Urinary bladder (tissue), 4 donors: ENCODE data around the gene BANP. TPM values are rescaled to one million over a fixed set of nuclear protein-coding genes. Genes with fewer than 3 reads are reported as not detected.
"Not testable (repeated sequence)": the region's sequence is repeated elsewhere in the genome, so short reads cannot be mapped to it uniquely, and the experiment has no call there.

Source experiments
- DNase-seq: peaks from one replicate; pipeline ENCODE4 v3.0.0-alpha.2; 2015; ENCODE audit errors: extremely low spot score
- H3K27ac ChIP-seq: one replicate; pipeline ENCODE4 v1.5.1; 2013; ENCODE audit warnings: low read depth, mild to moderate bottlenecking, moderate library complexity
- H3K36me3 ChIP-seq: one replicate; pipeline ENCODE4 v1.6.1; 2013; ENCODE audit warnings: mild to moderate bottlenecking, moderate library complexity; ENCODE audit not compliant: insufficient read depth
- H3K4me1 ChIP-seq: one replicate; pipeline ENCODE4 v1.6.1; 2013; ENCODE audit warnings: mild to moderate bottlenecking, moderate library complexity; ENCODE audit not compliant: insufficient read depth
- H3K4me3 ChIP-seq: one replicate; pipeline ENCODE4 v1.5.1; 2013; ENCODE audit warnings: low read depth, low read length
- WGBS: extraction: QIAGEN DNeasy Blood & Tissue Kit; methylation state at CpG from one replicate; pipeline ENCODE4 v1.1.7; 2013; 5-methylcytosine and 5-hydroxymethylcytosine counted together
- polyA plus RNA-seq: library from polyadenylated mRNA; stranded (reverse); fragments of 200-250 nt; gene quantifications from one replicate; pipeline ENCODE4 v1.2.3, GENCODE V29; 2013
- total RNA-seq: library from RNA; depleted of rRNA; stranded (reverse); fragments of >200 nt; gene quantifications from one replicate; pipeline ENCODE4 v1.2.3, GENCODE V29; 2014
- donor health status: healthy with polysubstance abuse.
- donor health status: healthy.

Gene BANP
- total and polyA plus RNA-seq, 2 donors: 13.8 to 36.6 TPM

GRCh38 chr16:87995644-87996043 is 44.4 kb downstream of the BANP start:
- WGBS: 93% methylated on average over 17 of the region's 17 CpGs
- Histone ChIP-seq H3K36me3 (no peaks in the 10 kb centered on the region), H3K4me3 (no peak overlapping the region), H3K27ac (no peak overlapping the region), H3K4me1 (no peaks in the 10 kb centered on the region)
- no peak for DNase-seq

GRCh38 chr16:87996962-87997880 is 46.0 kb downstream of the BANP start:
- H3K4me1 ChIP-seq: no peaks in the 10 kb centered on the region
- no peaks in the 10 kb centered on the region for H3K36me3 ChIP-seq
- WGBS: 95% methylated on average over 8 of the region's 8 CpGs
- H3K4me3 ChIP-seq: no peak overlapping the region
- no peak for DNase-seq
- no peak overlapping the region for H3K27ac ChIP-seq

GRCh38 chr16:87998184-87998793 is 47.1 kb downstream of the BANP start:
- H3K4me1 ChIP-seq, H3K36me3 ChIP-seq: not testable (repeated sequence)
- 94% methylated on average over 32 of the region's 32 CpGs for WGBS

GRCh38 chr16:87998992-87999391 is 47.8 kb downstream of the BANP start:
- not testable (repeated sequence) for DNase-seq, H3K4me3 ChIP-seq, H3K27ac ChIP-seq, H3K4me1 ChIP-seq, H3K36me3 ChIP-seq
- WGBS: 94% methylated on average over 29 of the region's 29 CpGs

More at GRCh38 chr16:87998184-87998793, 47.1 kb downstream of the BANP start:
- H3K27ac ChIP-seq, H3K4me3 ChIP-seq, DNase-seq: not testable (repeated sequence)

GRCh38 chr16:88002211-88002610 is 51.0 kb downstream of the BANP start:
- no peak overlapping the region for H3K27ac ChIP-seq
- no peak overlapping the region for H3K4me3 ChIP-seq
- no peak for DNase-seq
- no peaks in the 10 kb centered on the region for H3K4me1 ChIP-seq
- WGBS: 97% methylated on average over 6 of the region's 6 CpGs
- no peaks in the 10 kb centered on the region for H3K36me3 ChIP-seq

- 96% methylated on average over 4 of the region's 4 CpGs for WGBS
- DNase-seq: no peak
- Histone ChIP-seq H3K4me1 (no peaks in the 10 kb centered on the region), H3K27ac (no peak overlapping the region), H3K36me3 (no peaks in the 10 kb centered on the region), H3K4me3 (no peak overlapping the region)
These were observed 51.5 kb downstream of the BANP start for GRCh38 chr16:88002749-88003148.

- Histone ChIP-seq H3K27ac (no peak overlapping the region), H3K36me3 (no peaks in the 10 kb centered on the region), H3K4me3 (no peak overlapping the region), H3K4me1 (no peaks in the 10 kb centered on the region)
- no peak for DNase-seq
- 93% methylated on average over 6 of the region's 6 CpGs for WGBS
These were observed 52.1 kb downstream of the BANP start for GRCh38 chr16:88003316-88003715.

- DNase-seq: no peak
- Histone ChIP-seq H3K4me3 (no peak overlapping the region), H3K36me3 (no peaks in the 10 kb centered on the region), H3K4me1 (no peaks in the 10 kb centered on the region), H3K27ac (no peak overlapping the region)
- WGBS: 86% methylated on average over 9 of the region's 9 CpGs
These were observed 52.5 kb downstream of the BANP start for GRCh38 chr16:88003736-88004135.

- 92% methylated on average over 16 of the region's 16 CpGs for WGBS
- no peak overlapping the region for H3K27ac ChIP-seq
- no peak for DNase-seq
- H3K36me3 ChIP-seq: no peaks in the 10 kb centered on the region
- H3K4me1 ChIP-seq: no peaks in the 10 kb centered on the region
- H3K4me3 ChIP-seq: no peak overlapping the region
These were observed 53.2 kb downstream of the BANP start for GRCh38 chr16:88004391-88004790.

GRCh38 chr16:88005181-88005581 is 53.9 kb downstream of the BANP start:
- no peak for DNase-seq
- H3K4me1 ChIP-seq: no peaks in the 10 kb centered on the region
- H3K4me3 ChIP-seq: no peak overlapping the region
- WGBS: 84% methylated on average over 9 of the region's 9 CpGs
- H3K36me3 ChIP-seq: no peaks in the 10 kb centered on the region
- H3K27ac ChIP-seq: no peak overlapping the region

GRCh38 chr16:88005968-88006367 is 54.7 kb downstream of the BANP start:
- WGBS: 96% methylated on average over 25 of the region's 25 CpGs
- no peak for DNase-seq

GRCh38 chr16:88007321-88007731 is 56.1 kb downstream of the BANP start:
- Histone ChIP-seq H3K36me3 (no peaks in the 10 kb centered on the region), H3K4me1 (no peaks in the 10 kb centered on the region), H3K27ac (no peak overlapping the region), H3K4me3 (no peak overlapping the region)
- DNase-seq: no peak
- 84% methylated on average over 10 of the region's 10 CpGs for WGBS

More at GRCh38 chr16:88005968-88006367, 54.7 kb downstream of the BANP start:
- Histone ChIP-seq H3K36me3 (no peaks in the 10 kb centered on the region), H3K4me1 (no peaks in the 10 kb centered on the region), H3K27ac (no peak overlapping the region), H3K4me3 (no peak overlapping the region)

- 82% methylated on average over 5 of the region's 5 CpGs for WGBS
- Histone ChIP-seq H3K36me3 (no peaks in the 10 kb centered on the region), H3K4me3 (no peak overlapping the region), H3K4me1 (no peaks in the 10 kb centered on the region), H3K27ac (no peak overlapping the region)
- DNase-seq: no peak
These were observed 57.6 kb downstream of the BANP start for GRCh38 chr16:88008840-88009239.
